Thoracic aorta (tissue), 2 donors: ENCODE measurements around the gene SKAP1. TPM values are rescaled to one million over a fixed set of nuclear protein-coding genes. Genes with fewer than 3 reads are reported as not detected.

Source experiments
- ATAC-seq: fragments of 150-250 bp; one replicate; pipeline ENCODE4 v1.8.0; 2017; ENCODE audit warnings: low read depth; ENCODE audit not compliant: insufficient number of reproducible peaks, low FRiP score
- DNase-seq: peaks from one replicate; pipeline ENCODE4 v3.0.0-alpha.2; 2020; ENCODE audit warnings: low spot score
- H3K27ac ChIP-seq, 2 donors: fragments of 200-600 bp; sonication (generic); 1 replicate in 1 of 2; 2 replicates in 1 of 2; pipeline ENCODE4 v1.5.1; 2016; ENCODE audit warnings: mild to moderate bottlenecking in 2 of 2, moderate library complexity in 2 of 2
- H3K27me3 ChIP-seq: fragments of 200-600 bp; sonication (generic); replicated peaks from 2 replicates; pipeline ENCODE4 v1.6.0; 2016; ENCODE audit warnings: mild to moderate bottlenecking; ENCODE audit not compliant: insufficient read depth
- H3K36me3 ChIP-seq: fragments of 200-600 bp; sonication (generic); one replicate; pipeline ENCODE4 v1.5.1; 2016
- H3K4me1 ChIP-seq, 2 donors: fragments of 200-600 bp; sonication (generic); 1 replicate in 1 of 2; 2 replicates in 1 of 2; pipeline versions ENCODE4 v1.5.1 to v1.6.0; 2016; ENCODE audit warnings: low read depth in 2 of 2, mild to moderate bottlenecking in 1 of 2; ENCODE audit not compliant: control insufficient read depth in 1 of 2
- H3K4me3 ChIP-seq: fragments of 200-600 bp; sonication (generic); 2 replicates; pipeline ENCODE4 v1.5.1; 2016; ENCODE audit warnings: mild to moderate bottlenecking
- H3K9me3 ChIP-seq: fragments of 200-600 bp; sonication (generic); 2 replicates; pipeline ENCODE4 v1.5.1; 2016
- total RNA-seq, 2 donors: library from RNA; depleted of rRNA; stranded (reverse); fragments of >200 nt; gene quantifications; one replicate each; pipeline versions ENCODE4 v1.1.0 to v1.2.3, GENCODE V29; 2016
- TF ChIP-seq, protein P1 (sequence below): fragments of 200-600 bp; sonication (generic); IDR thresholded peaks from one replicate; pipeline ENCODE4 v1.5.1; 2019; ENCODE audit warnings: antibody characterized with exemption

Gene SKAP1
- total RNA-seq, 2 donors from 2014 or later, result 2.6 TPM; not detected in 1

DNA sequence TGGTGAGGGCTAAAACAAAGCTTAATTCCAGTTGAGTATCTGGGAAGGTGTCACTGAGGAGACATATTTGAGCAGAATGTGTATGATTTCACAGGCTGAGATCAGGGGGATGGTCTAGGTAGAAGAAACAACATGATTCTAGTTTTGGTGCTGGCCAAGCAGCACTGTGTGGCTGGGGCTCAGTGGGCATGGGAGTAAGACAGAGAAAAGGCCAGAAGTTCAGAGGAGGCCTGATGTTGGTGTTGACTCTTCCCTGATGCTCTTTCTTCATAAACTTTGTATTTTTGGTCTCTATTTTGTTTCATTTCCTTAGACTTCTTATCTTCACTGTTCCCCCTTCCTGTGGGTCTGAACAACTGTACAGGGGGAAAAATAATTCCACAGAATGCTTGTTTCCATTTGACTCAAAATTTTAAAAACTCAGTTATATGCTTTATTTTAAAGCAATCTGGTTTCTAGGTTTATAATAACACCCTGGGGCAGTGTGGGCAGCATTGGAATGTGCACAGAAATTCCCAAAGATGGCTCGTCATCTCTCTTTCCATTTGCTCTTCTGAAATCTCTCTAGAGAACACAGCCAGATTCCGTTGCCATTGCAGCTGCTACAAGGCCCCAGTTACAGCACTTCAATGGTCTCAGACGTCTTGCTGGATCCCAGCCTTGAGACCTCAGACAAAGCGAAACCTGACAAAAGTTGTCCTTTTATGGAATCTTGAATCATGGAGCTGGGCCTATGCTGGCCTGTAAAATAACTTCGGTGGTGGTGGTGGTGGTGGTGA is 254.1 kb downstream of the SKAP1 start:
- DNase-seq (no peak), ATAC-seq (no peak)
- Histone ChIP-seq H3K36me3 (no peaks in the 10 kb centered on the region), H3K27ac (no peak overlapping the region), H3K4me3 (no peak overlapping the region), H3K4me1 (peaks cover 0 to 6% of the 10 kb centered on the region in 2 donors), H3K27me3 (no peaks in the 10 kb centered on the region), H3K9me3 (no peaks in the 10 kb centered on the region)
- TF ChIP-seq, protein P1, sequence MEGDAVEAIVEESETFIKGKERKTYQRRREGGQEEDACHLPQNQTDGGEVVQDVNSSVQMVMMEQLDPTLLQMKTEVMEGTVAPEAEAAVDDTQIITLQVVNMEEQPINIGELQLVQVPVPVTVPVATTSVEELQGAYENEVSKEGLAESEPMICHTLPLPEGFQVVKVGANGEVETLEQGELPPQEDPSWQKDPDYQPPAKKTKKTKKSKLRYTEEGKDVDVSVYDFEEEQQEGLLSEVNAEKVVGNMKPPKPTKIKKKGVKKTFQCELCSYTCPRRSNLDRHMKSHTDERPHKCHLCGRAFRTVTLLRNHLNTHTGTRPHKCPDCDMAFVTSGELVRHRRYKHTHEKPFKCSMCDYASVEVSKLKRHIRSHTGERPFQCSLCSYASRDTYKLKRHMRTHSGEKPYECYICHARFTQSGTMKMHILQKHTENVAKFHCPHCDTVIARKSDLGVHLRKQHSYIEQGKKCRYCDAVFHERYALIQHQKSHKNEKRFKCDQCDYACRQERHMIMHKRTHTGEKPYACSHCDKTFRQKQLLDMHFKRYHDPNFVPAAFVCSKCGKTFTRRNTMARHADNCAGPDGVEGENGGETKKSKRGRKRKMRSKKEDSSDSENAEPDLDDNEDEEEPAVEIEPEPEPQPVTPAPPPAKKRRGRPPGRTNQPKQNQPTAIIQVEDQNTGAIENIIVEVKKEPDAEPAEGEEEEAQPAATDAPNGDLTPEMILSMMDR, result no peak

DNA sequence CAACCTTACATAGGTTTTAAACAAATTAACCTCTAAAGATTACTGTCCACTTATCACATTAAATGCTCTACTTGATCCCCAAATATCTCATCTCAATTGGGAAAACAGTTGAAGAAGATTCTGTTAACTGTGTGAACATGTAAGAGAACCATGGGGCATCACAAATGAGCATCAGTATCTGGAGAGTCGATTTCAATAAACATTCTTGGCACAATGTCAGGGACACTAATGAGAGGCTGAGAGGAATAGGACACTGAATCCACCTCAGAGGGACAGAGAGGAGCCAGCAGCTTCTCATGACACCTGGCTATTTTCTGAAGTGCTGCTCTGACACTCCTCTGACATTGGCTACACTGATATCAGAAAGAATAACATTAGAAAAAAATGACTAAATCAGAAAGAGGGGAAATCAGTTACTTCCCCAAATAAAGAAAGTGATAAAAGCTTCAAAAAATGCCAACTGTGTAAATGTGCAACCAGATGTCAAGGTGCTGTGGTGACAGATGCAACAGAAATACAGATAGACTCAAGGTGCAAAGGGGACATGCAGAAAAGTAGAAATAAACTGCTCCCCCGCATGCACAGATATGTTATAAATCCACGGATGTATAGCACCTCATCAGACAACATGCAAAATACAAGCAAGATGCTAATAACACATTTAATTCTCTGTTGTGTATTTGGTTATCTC is 255.0 kb downstream of the SKAP1 start:
- H3K4me1 ChIP-seq, result peaks cover 0 to 6% of the 10 kb centered on the region in 2 donors
- TF ChIP-seq, protein P1, result no peak
- ATAC-seq, result no peak
- H3K36me3 ChIP-seq, result no peaks in the 10 kb centered on the region
- H3K27me3 ChIP-seq, result no peaks in the 10 kb centered on the region
- H3K4me3 ChIP-seq, result no peak overlapping the region
- H3K27ac ChIP-seq, result no peak overlapping the region
- no peaks in the 10 kb centered on the region for H3K9me3 ChIP-seq
- no peak for DNase-seq

DNA sequence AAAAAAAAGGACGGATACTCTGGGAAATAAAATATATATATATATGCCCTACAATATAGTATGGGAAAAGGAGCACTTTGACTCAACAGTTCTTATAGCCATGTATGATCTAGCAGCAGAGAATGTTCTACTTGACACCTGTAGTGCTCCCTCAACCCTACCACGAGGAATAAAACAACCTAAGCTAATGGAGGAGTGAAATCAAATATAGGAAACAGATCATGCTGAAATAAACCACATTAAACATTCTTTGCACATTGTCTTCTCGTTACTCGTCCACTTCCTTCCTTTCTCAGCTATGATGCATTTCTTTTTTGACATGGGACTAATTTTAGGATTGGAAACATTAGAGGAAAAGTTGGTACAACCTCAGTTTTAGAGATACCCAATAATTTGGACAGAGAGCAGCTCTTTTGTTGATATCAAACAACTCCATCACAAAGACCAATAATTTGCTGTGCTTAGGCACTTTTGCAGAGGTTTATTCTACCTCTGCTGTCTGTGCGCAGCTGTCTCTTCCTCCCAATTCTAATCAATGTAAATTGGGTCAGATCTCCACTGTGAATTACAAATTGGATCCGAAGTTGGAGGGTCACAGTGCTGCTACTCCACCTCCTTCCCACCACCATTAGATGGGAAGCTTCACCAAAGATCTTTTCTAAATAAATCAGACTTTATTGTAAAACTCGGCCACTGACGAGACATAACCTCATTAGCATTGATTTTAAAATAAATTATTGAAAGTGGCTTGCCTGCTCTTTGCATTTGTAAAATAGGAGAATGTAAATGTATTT is 256.6 kb downstream of the SKAP1 start:
- no peaks in the 10 kb centered on the region for H3K36me3 ChIP-seq
- no peak for ATAC-seq
- no peak for DNase-seq
- H3K4me1 ChIP-seq, result peaks cover 0 to 6% of the 10 kb centered on the region in 2 donors
- H3K27me3 ChIP-seq, result no peaks in the 10 kb centered on the region
- no peak overlapping the region for H3K4me3 ChIP-seq
- no peaks in the 10 kb centered on the region for H3K9me3 ChIP-seq
- TF ChIP-seq, protein P1, result no peak
- no peak overlapping the region for H3K27ac ChIP-seq

DNA sequence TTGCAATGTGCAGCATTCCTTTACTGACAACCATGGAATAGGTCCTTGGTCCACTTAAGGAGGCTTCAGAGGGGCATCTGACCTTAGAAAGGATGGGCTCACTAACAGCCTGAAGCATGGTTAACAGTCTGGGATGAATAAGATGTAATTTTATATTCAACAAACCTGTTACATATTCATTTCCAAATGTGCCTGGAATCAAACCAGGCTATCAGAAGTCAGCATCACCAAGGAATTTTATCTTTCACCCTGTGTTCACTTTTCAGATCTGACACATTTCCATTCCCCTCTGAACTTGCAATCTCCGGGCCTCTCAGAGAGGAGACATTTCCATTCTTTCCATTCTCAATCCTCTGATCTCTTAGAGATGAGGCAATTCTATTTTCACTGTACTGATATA is 260.1 kb downstream of the SKAP1 start:
- no peak overlapping the region for H3K27ac ChIP-seq
- H3K27me3 ChIP-seq, result no peaks in the 10 kb centered on the region
- no peaks in the 10 kb centered on the region for H3K36me3 ChIP-seq
- ATAC-seq, result no peak
- TF ChIP-seq, protein P1, result no peak
- DNase-seq, result no peak
- no peaks in the 10 kb centered on the region for H3K9me3 ChIP-seq
- no peaks in the 10 kb centered on the region for H3K4me1 ChIP-seq
- no peak overlapping the region for H3K4me3 ChIP-seq

DNA sequence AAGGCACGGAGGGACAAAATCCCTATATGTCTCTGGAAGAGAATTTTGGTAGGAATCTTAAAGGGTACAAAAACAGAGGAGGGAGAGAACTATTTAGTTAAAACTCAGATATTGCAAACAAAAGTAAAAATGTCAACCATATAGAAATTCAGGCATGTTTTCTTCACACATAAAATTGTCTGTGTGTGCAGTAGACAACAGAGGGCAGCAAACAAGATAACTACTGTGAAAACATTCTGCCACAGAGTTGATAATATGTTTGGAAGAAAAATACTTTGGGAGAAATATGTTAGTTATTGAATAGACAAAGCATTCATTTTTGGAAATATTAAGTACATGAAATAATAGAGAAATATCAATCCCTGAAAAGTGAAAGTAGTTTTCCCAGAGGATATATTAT is 266.2 kb downstream of the SKAP1 start:
- Histone ChIP-seq H3K4me1 (no peaks in the 10 kb centered on the region), H3K9me3 (no peaks in the 10 kb centered on the region), H3K36me3 (no peaks in the 10 kb centered on the region), H3K4me3 (no peak overlapping the region), H3K27me3 (no peaks in the 10 kb centered on the region), H3K27ac (no peak overlapping the region)
- ATAC-seq (no peak), DNase-seq (no peak)
- TF ChIP-seq, protein P1, result no peak
